HFFc6 (cell line): ENCODE data around the gene IL1RAPL2. TPM values are rescaled to one million over a fixed set of nuclear protein-coding genes. Genes with fewer than 3 reads are reported as not detected.

Experiments
- DNase-seq: peaks from one replicate; pipeline ENCODE4 v3.0.0-alpha.2; 2018
- H3K27ac Mint-ChIP-seq: 2 replicates; pipeline ENCODE4 v1.8.0; 2020; ENCODE audit warnings: mild to moderate bottlenecking, mixed read lengths
- H3K27me3 Mint-ChIP-seq: 2 replicates; pipeline ENCODE4 v1.8.0; 2021; ENCODE audit warnings: mild to moderate bottlenecking, moderate library complexity, mixed read lengths; ENCODE audit not compliant: insufficient read depth
- H3K36me3 Mint-ChIP-seq: 2 replicates; pipeline ENCODE4 v1.8.0; 2021; ENCODE audit warnings: low read depth, mixed read lengths
- H3K4me1 Mint-ChIP-seq: 2 replicates; pipeline ENCODE4 v1.8.0; 2020; ENCODE audit warnings: low read depth, mixed read lengths
- H3K4me3 Mint-ChIP-seq: 2 replicates; pipeline ENCODE4 v1.8.0; 2020; ENCODE audit warnings: mild to moderate bottlenecking, moderate library complexity, mixed read lengths
- H3K9me3 Mint-ChIP-seq: 2 replicates; pipeline ENCODE4 v1.8.0; 2020; ENCODE audit warnings: mild to moderate bottlenecking, mixed read lengths
- total RNA-seq, 6 experiments: library from RNA; stranded (reverse); fragmentation: NEBNext Ultra II Directional; extraction: Animal tissue kit (Norgen Biotek cat#: 25700); gene quantifications; 2 replicates in 1 of 6; 3 replicates in 5 of 6; pipeline ENCODE4 v1.2.3, GENCODE V29; 2021
- TF ChIP-seq, protein P1 (sequence below): fragments of 200-600 bp; sonication (generic); IDR thresholded peaks from 2 replicates; pipeline ENCODE4 v1.5.0; 2021; ENCODE audit warnings: antibody characterized with exemption, mild to moderate bottlenecking

The IL1RAPL2 gene
- total RNA-seq, 6 experiments from 2014 or later, result 0.33 TPM; not detected in 5

DNA sequence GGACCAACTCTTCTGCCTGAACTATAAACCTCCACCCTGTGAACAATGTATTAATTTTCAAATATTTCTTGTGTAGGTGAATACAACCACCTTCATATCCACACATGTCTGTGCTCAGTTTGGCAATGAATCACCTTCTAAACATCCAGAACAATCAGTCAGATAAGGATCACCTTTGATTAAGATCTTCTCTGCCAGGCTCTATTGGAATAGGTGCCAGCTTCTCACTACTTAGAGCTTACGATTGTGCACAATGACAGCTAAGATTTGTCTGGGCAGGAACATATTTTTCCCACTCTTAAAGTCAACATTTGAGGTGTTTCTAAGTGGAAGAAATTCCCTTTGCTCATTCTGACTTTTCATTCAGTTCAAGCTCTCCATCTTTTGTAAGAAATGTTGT is 237.2 kb downstream of the IL1RAPL2 start:
- H3K9me3 Mint-ChIP-seq, result peaks cover 5% of the 10 kb centered on the region; the same call in 1 of the 2 replicates
- TF ChIP-seq, protein P1, sequence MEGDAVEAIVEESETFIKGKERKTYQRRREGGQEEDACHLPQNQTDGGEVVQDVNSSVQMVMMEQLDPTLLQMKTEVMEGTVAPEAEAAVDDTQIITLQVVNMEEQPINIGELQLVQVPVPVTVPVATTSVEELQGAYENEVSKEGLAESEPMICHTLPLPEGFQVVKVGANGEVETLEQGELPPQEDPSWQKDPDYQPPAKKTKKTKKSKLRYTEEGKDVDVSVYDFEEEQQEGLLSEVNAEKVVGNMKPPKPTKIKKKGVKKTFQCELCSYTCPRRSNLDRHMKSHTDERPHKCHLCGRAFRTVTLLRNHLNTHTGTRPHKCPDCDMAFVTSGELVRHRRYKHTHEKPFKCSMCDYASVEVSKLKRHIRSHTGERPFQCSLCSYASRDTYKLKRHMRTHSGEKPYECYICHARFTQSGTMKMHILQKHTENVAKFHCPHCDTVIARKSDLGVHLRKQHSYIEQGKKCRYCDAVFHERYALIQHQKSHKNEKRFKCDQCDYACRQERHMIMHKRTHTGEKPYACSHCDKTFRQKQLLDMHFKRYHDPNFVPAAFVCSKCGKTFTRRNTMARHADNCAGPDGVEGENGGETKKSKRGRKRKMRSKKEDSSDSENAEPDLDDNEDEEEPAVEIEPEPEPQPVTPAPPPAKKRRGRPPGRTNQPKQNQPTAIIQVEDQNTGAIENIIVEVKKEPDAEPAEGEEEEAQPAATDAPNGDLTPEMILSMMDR, result no peak

DNA sequence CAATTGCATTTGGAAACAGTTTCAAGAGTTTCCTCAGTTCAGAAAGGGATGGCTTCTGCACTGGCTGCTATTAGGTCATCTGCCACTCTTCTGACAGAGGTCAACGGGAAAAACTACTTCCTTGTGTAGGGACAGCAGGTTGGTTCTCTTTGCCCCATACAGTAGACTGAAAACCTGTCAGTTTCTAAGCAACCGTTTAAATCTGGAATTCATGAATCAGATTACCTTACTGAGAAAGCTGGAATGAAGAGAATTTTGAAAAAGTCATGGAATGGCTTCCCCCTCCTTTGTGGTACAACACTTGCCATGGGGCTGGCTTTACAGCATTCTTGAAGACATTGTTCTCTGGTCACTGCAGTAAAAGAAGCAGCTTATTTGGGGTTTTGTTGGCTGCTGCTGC is 240.3 kb downstream of the IL1RAPL2 start:
- Mint-ChIP-seq H3K4me3 (no peak overlapping the region), H3K27me3 (peaks cover 2% of the 10 kb centered on the region; the same call in 1 of the 2 replicates), H3K9me3 (peaks cover 9% of the 10 kb centered on the region), H3K36me3 (no peaks in the 10 kb centered on the region), H3K27ac (no peak overlapping the region), H3K4me1 (no peaks in the 10 kb centered on the region)
- no peak for DNase-seq
- TF ChIP-seq, protein P1, result no peak

More for the DNA sequence above, 237.2 kb downstream of the IL1RAPL2 start:
- Mint-ChIP-seq H3K27me3 (no peaks in the 10 kb centered on the region), H3K27ac (no peak overlapping the region), H3K4me1 (no peaks in the 10 kb centered on the region), H3K36me3 (no peaks in the 10 kb centered on the region), H3K4me3 (no peak overlapping the region)
- no peak for DNase-seq

DNA sequence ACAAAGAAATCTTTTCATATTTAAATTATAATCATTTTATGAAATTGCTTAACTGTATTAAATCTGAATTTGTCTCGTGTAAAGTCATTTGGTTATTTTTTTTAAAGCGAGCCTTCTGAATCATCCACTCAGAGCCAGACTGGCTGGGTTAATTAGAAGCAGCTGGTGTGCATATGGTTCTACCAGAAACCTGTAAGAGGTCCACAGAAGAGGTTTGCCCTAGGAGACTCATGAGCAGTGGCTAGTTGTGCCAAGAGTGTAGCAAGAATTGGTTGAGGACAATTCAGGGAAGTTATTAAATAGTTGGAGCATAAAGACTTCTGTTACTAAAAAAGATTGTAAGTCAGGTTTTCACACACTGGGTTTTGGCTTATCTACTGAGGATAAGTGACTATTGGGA is 267.4 kb downstream of the IL1RAPL2 start:
- no peaks in the 10 kb centered on the region for H3K27me3 Mint-ChIP-seq
- no peaks in the 10 kb centered on the region for H3K4me1 Mint-ChIP-seq
- no peaks in the 10 kb centered on the region; the same call in none of the 2 replicates for H3K9me3 Mint-ChIP-seq
- H3K27ac Mint-ChIP-seq, result no peak overlapping the region
- TF ChIP-seq, protein P1, result no peak
- H3K4me3 Mint-ChIP-seq, result no peak overlapping the region
- no peak for DNase-seq
- H3K36me3 Mint-ChIP-seq, result no peaks in the 10 kb centered on the region

DNA sequence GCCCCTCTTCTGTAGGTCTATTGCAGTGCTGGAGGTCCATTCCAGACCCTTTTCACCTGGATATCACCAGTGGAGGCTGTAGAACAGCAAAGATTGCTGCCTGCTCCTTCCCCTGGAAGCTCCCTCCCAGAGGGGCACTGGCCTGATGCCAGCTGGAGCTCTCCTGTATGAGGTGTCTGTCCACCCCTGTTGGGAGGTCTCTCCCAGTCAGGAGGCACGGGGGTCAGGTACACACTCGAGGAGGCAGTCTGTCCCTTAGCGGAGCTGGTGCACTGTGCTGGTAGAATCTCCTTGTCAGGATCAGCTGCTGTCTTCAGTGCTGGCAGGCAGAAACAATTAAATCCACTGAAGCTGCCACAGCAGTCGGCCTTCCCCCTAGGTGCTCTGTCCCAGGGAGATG is 276.6 kb downstream of the IL1RAPL2 start:
- Mint-ChIP-seq H3K4me1 (no peaks in the 10 kb centered on the region), H3K9me3 (peaks cover 15% of the 10 kb centered on the region), H3K27ac (no peak overlapping the region), H3K27me3 (no peaks in the 10 kb centered on the region; the same call in 1 of the 2 replicates), H3K4me3 (no peak overlapping the region), H3K36me3 (no peaks in the 10 kb centered on the region)
- no peak for DNase-seq
- TF ChIP-seq, protein P1, result no peak

DNA sequence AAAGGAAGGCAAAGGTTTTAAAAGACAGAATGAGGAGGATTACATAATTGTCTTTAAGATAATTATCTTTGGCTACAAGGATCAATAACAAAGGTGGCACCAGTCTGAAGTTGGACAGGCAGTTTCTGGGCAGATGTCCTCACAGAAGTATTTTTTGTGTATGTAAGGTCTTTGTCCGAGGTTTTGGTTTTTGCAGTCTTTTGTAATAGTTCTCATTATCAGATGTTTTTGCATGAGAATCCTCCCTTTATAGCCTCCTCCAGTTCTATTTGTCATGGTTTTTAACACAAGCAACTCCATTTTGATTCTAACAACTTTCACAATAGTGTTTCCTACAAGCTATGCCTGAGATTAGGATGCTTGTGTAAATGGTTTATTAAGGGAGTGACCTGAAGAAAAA is 286.2 kb downstream of the IL1RAPL2 start:
- Mint-ChIP-seq H3K9me3 (peaks cover 4% of the 10 kb centered on the region), H3K27me3 (no peaks in the 10 kb centered on the region), H3K4me3 (no peak overlapping the region), H3K4me1 (no peaks in the 10 kb centered on the region), H3K27ac (no peak overlapping the region), H3K36me3 (no peaks in the 10 kb centered on the region)
- no peak for DNase-seq
- TF ChIP-seq, protein P1, result no peak

DNA sequence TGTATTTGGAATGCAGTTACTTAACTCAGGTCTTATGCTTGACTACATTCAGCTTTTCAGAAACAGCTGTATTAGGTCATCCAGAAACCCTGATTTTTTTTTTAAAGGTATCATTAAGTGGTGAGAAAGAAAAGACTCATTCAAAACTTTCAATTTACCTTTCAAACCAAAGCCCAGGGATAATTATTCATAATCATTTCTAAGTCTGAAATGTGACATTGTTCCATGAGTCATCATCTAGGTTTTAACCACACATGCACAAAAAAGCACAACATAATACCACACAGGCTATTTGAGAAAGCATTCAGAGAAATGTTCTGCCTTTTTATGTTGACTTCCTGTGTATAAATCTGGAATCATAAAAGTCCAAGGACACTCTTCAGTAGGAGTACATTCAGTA is 288.2 kb downstream of the IL1RAPL2 start:
- Mint-ChIP-seq H3K36me3 (no peaks in the 10 kb centered on the region), H3K27me3 (no peaks in the 10 kb centered on the region), H3K4me1 (no peaks in the 10 kb centered on the region), H3K4me3 (no peak overlapping the region), H3K27ac (no peak overlapping the region), H3K9me3 (peaks cover 4% of the 10 kb centered on the region)
- TF ChIP-seq, protein P1, result no peak
- no peak for DNase-seq
